A172 (cell line): ENCODE results near the gene ATP5ME. TPM values are rescaled to one million over a fixed set of nuclear protein-coding genes. Genes with fewer than 3 reads are reported as not detected.
A peak's percentile ranks its signal among the peaks of the same experiment; 100 is the strongest.
"Not testable (repeated sequence)": the region's sequence is repeated elsewhere in the genome, so short reads cannot be mapped to it uniquely, and the experiment has no call there.

Experiments
- DNase-seq: peaks from one replicate; pipeline ENCODE4 v3.0.0-alpha.2; 2015; ENCODE audit warnings: low spot score
- total RNA-seq: library from RNA; depleted of rRNA; stranded (reverse); fragments of >200 nt; shearing (Covaris generic); gene quantifications from 2 replicates; pipeline ENCODE4 v1.2.3, GENCODE V29; 2014

Gene ATP5ME
- total RNA-seq, 1 experiment from 2014 or later = 201 TPM

DNA sequence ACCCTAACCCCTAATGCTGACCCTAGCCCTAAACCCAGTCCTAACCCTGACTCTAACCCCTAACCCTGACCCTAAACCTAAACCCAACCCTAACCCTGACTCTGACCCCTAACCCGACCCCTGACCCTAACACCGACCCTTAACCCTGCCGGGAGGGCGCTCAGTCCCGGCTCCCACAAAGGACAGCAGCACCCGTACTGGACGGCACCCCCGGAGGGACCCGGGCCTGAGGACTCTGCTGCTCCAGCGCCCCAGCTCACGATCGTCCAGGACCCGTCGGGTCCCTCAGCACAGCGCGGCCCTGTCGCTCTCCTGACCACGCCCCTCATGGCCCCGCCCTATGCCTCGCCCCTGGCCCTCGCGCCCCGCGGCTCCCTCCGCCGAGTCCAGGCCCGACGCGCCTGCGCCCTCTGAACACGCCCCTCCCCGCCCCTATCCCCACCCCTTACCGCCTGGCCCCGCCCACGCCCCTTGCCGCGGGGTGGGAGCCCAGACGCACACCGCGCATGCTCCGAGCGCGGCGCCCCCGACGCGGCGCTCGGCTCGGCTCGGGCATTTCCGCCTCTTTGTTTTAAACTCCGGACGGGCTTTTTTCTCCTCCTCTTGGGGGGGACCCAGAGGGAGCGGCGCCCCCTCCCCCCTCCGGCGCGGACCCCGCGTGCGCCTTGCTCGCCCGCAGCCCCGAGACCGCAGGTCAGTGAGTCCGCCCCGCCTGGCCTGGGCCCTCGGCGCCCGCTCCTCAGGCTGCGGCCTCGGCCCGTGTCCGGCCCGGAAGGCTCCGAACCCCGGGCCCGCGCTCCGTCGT, 31.4 kb upstream of the ATP5ME start, which contains the start of gene PCGF3:
Gene PCGF3 (plus strand): TSS at position 555 of the 805 bp plus-strand sequence. CDS start 27,849 bp downstream, outside the sequence.
- peak; percentile 72 for DNase-seq

- no peak for DNase-seq
Observed at GRCh38 chr4:704971-705277, 30.8 kb upstream of the ATP5ME start.

DNA sequence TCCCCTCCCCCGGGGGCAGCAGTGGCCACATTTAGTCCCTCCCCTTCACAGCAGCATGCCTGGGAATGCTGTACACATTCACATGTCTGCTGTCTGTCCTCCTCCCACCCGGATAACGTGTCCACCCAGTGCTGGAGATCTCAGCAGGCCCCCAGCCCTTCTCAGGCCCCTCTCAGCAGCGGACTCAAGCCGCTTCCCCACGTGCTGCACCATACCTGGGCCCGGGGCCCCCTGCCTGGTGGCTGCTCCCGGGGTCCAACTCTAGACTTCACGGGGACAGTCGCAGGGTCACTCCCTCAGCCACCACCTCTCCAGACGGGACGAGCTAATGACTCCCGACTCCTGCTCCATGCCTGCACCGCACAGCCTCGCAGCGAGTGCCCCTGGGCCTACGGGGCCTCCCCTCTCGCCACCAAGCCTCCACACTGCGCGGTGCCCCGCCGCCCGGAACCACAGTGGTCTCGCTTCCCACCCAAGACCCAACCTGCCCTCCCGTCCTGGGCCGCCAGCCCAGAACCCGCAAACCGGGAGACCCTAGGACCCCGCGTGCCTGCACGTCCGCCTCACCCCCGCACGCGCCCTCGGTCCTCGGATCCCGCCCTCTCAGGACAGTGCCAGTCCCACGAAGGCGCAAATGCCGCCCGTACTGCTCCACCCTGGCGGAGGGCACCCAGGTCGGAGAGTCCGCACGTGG, 30.3 kb upstream of the ATP5ME start:
- DNase-seq = no peak

DNA sequence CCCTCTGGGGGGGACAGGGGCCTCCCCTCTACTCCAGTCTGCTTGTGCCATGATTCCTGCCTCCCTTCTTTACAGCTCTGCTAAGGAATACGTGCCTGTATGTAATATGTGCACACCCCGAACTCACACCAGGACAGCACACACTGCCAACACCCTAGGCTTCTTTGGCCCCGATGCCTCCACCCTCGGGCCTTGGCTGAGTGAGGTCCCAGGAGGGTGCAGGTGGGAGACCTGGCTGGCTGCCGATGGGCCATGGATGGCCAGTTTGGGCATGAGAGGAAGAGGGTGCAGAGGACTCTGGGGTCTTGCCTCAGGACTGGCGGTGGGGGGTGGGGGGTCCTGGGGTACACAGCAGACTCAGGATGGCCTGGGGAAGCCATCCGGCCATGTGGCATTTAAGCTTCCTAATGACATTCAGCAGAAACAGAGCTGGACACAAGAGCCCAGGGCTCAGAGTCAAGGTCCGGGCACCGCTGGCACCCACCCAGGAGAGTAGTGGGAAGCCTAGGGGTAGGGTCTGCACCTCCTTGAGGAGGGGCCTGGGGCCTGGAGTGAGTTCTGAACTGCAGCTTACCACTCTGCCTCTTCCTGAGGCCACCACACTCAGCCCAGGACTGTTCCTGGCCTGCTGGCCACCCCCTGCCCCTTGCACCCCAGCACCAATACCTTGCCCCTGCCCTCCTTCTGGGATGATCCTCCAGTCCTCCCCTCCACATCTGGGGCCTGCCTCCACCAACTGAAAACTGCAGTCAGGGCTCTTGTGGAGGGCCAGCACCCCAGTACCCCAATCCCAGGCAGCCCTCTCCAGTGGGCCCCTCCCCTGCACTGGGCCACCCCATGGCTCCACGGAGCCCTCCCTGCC, 29.5 kb upstream of the ATP5ME start:
- no peak for DNase-seq

DNA sequence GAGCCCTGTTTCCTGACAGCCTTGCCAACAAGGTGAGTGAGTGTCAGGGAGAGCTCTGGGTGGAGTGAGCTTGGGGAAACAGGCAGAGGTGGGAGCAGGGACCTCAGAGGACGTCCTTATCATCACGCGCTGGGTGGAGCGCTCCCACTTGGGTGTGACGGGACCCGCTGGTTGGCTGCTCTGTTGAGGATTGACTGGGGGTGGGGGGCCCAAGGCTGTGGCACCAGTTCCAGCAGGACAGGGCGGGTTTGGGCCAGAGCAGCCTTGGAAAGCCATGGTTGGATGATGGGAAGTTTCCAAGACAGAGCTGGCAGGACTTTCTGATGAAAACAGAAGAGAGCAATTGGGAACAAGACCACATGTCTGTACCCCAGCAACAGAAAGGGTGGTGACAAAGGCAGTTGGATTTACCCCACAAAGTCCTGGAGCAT, 28.6 kb upstream of the ATP5ME start:
- no peak for DNase-seq

GRCh38 chr4:700587-701264, 26.6 kb upstream of the ATP5ME start:
- DNase-seq = no peak

DNA sequence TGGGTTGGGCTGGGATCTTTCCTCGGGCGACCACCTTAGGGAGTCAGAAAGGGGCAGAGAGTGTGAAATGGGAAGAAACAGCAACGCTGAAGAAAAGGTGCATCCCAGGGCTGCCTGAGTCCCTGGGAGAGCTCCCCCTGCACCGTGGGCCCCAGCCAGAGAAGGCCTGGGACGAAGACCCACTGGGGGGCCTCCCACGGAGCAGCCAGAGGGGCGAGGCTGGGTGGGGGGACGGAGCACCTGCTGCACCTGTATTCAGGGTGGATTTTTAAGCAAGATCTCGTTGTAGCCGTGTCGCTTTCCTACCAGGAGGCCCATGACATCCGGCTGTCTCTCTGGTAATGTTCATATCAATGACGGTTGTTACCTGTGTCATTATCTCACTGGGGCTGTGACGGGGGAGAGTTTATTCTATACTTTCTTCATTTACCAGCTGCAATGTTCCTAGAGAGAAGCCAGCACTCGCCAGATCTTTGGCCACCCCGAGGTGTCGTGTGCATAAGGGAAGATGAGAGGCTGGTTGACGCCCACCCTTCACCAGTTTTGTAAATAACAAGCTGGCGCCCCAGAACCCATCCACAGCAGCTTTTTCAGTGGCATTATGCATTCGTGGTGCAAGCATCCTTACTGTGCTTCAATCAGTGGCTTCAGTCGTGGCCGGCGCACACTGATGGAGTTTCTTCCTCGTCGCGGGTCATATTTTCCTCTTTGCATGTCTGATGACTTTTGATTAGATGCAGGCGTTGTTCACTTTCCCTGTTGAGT, 25.9 kb upstream of the ATP5ME start:
- no peak for DNase-seq

DNA sequence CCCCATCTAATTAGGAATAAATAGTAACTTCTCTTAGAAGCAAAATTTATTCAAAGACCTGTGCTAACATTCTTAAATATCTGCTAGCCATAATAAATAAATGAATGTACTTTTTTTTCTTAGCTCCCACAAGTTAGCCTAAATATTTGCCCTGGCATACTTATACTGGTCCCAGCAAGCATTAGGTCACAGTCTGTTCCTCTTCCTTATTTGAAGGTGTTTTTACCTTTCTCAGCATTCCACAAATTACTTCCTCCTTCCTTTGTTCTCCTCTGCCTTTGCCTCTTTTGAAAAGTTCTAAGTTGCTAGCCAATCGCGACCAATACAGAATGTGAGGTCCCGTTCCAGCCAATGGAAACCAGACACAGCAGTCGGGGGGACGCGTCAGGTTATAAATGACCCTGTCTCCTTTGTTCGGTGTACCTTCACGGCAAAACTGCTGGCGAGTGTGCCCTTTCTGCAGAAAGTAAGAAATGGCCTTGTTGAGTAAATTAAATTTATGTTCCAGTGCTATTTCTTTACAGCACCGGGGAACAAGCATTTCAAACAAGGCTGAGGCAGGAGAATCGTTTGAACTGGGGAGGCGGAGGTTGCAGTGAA, 20.4 kb upstream of the ATP5ME start:
- DNase-seq = not testable (repeated sequence)

GRCh38 chr4:692771-693554, 18.9 kb upstream of the ATP5ME start:
- no peak for DNase-seq

- DNase-seq = no peak
Observed at GRCh38 chr4:689723-690122, 15.6 kb upstream of the ATP5ME start.

DNA sequence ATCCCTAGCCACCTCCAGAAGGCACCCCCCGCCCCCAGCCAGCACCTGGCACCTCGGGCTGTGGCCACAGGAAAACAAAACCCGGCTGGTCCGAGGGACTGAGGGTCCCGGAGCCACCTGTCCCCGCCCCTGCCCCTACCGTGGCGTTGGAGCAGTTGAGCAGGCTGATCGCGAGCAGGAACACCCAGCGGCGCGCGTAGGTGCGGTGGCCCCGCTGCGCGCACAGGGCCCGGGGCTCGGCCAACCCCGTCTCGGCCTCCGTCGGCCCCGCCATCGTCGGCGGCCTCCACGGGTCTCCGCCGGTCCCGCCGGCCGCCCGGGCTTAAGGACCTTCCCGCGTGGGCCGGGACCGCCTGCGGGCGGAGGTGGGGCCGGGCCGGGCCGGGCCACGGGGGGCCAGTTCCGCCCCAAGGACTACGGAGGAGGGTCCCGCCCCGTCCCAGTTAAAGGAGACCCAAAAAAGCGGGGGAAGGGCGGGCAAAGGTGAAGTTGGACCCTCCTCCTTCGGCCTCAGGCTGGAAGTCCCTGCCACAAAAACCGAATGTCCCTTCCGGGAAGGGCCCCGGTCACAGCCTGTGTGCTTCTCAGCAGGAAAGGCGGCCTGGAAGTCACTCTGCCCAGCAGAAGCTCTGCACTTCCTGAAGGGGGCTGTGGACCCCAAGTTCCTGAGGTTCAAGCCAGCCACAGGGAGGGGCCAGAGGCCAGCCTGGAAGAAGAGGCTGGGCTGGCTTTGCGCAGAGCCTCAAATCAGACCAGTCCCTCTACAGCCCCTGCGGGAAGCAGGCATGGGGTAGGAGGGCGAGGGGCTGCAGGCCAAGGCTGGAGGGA, 15.0 kb upstream of the ATP5ME start, which contains the start of gene SLC49A3:
Gene SLC49A3 (minus strand): TSS at position 298 of the 828 bp plus-strand sequence. CDS start 24 bp downstream, at position 274.
- DNase-seq = no peak

DNA sequence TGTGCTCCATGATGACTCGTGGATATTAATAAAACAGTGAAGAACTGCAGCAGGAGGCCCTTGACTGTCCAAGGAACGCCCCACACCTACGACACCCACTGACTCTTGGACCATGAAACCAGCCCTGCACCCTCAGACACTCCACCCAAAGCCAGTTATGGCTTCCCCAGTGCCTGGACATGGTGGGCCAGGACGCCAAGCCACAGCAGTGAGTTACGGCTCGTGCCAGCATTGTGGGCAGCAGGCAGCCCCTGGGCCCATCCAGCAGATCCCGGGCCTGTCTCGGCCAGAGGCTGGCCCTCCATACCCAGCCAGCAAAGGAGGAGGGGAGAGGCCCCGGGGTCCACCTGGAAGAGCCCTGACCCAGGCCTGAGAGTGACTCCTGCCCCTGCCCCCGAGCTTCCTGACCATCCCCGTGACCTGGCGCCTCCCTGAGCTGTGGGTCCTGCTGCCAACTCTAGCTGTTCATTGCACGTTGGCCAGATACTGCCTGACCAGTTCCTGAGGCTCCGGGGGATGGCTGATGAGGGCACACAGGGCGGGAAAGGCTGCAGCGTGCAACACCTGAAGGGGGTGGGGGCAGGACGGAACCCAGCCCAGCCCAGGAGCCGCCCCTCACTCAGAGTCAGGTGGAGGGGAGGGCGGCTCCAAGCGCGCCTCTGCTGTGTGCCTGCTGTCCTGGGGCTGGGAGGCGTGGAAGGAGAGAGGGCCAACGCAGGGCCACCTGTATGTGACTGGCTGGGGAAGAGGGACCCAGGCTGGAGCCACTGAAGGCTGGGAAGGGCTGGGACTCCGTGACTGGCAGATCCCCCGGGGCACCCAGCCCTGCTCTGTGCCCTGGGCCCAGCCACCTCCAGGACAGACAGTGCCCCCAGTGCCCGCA, 14.1 kb upstream of the ATP5ME start:
- DNase-seq = no peak

DNA sequence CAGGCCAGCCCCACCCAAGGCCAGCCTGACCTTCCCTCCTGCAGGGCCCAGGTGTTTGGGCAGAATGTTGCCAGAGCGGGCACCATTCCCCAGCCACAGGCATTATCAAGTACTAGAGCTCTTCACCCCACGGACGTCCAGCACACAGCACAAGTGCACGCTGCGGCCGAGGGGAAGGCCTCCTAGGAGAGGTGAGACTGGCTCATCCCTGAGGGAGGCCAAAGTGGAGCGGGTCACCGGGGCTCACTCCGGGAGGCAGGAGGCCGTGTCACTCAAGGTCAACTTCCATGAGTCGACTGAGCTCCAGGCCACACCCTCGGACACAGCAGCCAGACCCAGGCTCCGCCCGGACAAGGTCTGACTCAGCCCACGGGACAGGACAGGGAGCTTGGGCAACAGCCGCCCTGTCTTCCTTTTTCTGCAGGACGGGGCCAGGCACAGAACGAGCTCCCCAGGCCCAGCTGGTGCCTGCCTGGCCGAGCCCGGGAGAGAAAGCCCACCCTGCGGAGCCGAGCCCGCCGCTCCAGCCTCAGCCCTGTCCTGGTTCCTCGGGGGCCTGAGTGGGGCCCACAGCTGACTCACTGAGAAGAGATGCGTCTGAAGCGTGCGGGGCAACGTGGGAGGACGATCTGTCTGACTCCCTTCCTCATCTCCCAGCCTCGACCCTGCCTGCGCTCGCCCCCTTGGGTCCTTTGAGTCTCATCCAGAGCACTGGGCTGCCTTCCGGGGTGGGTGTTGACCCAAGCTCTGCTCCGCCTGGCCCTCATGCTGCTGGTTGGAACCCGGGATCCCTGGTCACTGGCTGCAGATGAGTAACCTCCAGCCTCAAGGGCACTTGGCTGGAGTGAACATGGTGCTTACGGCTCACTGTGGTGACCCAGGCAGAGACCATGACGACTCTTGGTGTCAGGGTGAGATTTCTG, 13.2 kb upstream of the ATP5ME start:
- peak; percentile 90 for DNase-seq

DNA sequence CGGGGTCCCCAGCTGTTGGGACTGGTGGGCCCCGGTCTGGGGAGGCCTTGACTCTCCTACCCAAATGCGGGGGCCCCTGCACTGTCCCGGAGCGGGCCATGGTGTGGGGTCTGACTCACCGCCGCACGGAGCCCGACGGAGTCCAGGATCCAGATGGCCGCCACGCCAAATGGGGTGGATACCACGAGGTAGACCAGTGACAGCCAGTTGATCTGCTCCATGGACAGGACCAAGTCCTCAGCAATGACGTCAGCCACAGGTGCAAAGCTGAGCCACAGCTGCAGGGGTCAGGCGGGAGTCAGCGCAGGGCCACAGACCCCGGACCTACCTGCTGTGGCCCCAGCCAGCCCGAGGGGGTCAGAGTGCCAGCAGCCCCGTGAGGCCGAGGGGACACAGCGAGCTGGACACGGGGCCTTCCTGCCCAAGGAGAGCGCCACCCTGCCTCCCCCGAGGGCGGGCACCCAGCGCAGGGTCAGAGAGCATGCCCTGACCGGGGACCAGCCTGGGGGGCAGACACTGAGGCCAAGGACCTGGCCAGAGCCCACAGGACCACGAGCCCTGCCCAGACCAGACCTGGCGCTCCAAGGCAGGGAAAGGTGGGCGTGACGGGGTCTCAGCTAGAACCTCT, 12.5 kb upstream of the ATP5ME start:
- no peak for DNase-seq

- no peak for DNase-seq
Observed at GRCh38 chr4:685679-686412, 11.8 kb upstream of the ATP5ME start.
